Activated CD8-positive, alpha-beta memory T cell treated with anti-CD3 and anti-CD28 coated beads, Interleukin-2, amount 50 U/mL, for 4 hours (primary cell): ENCODE measurements around the gene RELB.
A peak's percentile ranks its signal among the peaks of the same experiment; 100 is the strongest.
"Not testable (repeated sequence)": the region's sequence is repeated elsewhere in the genome, so short reads cannot be mapped to it uniquely, and the experiment has no call there.

Source experiments
- DNase-seq: peaks from one replicate; pipeline ENCODE4 v3.0.0-alpha.2; 2020

Gene RELB

DNA sequence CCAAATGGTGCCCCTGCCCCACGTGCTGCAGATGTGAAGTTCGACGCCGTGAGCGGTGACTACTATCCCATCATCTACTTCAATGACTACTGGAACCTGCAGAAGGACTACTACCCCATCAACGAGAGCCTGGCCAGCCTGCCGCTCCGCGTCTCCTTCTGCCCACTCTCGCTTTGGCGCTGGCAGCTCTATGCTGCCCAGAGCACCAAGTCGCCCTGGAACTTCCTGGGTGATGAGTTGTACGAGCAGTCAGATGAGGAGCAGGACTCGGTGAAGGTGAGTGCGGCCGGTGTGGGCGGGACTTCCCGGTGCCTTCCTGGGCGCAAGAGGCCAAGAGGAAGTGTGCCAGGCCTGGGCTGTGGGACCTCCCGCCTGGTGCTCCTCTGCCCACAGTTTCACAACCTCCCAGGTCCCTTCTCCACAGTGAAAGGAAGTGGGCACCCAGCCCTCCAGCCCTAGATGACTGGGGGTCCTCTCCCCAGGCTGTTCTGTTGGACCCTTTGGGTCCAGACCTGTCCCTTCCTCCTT, 14.1 kb upstream of the RELB start:
- DNase-seq = no peak

DNA sequence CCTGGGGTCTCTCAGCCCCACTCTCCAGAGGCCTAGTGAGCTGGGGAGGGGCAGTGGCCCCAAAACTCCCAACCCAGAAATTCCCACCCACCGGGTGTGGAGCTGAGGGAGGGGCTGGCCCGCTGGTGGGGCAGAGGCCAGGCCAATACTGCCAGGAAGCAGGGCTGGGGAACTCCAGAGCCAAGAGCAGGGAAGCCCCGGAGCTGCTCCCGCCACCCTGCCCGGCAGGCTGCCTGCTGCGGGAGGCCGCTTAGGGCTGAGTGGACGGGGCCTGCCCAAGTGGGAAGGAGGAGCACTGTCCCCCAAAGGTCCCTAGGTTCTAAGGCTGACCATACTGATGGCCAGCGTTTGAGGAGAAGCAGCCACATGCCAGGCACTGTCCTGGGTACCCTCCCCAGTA, 13.0 kb upstream of the RELB start:
- DNase-seq = no peak

GRCh38 chr19:44988896-44989556, 12.2 kb upstream of the RELB start:
- DNase-seq = peak; percentile 70

DNA sequence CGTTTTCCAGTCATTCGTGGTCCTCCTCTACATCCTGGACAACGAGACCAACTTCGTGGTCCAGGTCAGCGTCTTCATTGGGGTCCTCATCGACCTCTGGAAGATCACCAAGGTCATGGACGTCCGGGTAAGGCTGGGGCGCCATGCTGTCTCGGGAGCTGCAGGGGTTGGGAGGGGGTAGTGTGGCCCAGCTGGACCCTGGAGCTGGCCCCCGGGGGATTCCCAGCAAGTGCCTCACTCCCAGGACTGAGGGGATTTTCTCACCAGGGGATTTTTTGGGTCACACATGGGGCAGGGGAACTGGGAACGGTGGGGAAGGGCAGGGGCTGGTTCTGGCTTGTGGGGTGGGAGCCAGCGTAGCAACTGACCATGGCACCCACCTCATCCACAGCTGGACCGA, 10.8 kb upstream of the RELB start:
- no peak for DNase-seq

DNA sequence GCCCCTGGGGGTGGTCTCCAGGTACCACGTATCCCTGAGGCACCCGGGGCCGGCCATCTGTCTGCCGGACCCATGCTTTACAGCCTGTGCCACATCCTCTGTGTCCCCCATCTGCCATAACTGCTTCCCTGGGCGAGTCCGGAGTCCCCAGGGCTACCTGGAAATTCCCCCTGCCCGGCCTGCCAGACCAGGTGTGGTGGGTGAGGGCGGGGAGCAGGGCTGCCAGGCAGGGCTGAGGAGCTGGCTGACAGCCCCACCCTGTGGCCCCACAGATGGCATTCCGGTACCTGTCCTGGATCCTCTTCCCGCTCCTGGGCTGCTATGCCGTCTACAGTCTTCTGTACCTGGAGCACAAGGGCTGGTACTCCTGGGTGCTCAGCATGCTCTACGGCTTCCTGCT, 10.3 kb upstream of the RELB start:
- DNase-seq = no peak

DNA sequence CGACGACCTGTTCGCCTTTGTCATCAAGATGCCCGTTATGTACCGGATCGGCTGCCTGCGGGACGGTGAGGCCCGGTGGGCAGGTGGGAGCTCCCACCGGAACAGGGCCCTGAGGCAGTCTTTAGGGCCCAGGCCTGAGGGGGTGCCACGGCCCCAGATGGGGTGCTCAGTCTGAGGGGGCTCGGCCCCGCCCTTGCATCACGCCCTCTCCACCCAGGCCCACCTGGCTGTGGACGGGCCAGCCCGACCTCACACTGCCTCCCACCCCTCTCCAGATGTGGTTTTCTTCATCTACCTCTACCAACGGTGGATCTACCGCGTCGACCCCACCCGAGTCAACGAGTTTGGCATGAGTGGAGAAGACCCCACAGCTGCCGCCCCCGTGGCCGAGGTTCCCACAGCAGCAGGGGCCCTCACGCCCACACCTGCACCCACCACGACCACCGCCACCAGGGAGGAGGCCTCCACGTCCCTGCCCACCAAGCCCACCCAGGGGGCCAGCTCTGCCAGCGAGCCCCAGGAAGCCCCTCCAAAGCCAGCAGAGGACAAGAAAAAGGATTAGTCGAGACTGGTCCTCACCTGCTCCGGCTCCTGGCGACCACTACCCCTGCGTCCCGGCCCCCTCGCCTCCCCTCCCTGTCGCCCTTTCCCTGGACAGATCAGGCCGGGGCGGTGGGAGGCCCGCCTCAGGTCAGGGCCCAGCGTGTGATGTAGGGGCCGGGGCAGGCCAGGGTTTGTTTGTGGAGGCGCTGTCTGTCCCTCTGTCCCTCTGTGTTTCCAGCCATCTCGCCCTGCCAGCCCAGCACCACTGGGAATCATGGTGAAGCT, 8.7 kb upstream of the RELB start:
- no peak for DNase-seq

GRCh38 chr19:44993526-44993925, 7.7 kb upstream of the RELB start:
- no peak for DNase-seq

DNA sequence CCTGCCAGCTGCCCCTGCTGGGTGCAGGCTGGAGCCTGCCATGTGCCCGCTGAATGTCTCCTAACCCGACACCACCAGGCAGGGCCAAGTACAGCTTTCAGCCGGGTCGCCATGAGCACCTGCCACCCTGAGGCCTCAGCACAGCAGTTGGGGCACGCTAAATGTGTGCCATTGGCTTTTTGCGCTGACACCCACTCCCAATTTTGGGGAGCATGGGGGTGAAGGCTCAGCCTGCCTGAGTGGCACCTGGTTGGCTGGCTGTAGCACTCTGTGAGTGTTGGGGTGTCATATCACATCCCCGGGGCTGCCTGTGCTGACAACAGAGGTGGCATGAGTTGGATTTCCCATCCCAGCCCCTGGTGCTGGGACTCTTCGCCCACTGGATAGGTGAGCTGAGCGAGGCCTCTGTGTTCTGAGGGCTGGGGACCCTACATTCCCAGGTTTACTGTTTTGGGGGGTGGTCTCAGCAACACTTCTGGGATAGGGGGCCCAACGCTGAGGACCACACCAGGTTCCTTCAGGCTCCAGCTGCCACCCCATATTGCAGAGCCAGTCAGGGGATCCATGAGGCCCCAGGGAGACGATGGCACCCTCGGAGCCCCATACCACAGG, 7.2 kb upstream of the RELB start:
- DNase-seq = no peak

- no peak for DNase-seq
Observed at GRCh38 chr19:44998025-44998424, 3.2 kb upstream of the RELB start.

GRCh38 chr19:44999131-44999925, 1.9 kb upstream of the RELB start:
- DNase-seq = not testable (repeated sequence)

- not testable (repeated sequence) for DNase-seq
Observed at GRCh38 chr19:45000665-45001064, 599 bp upstream of the RELB start.

- no peak for DNase-seq
Observed at GRCh38 chr19:45003485-45003884, 2.2 kb downstream of the RELB start.

- no peak for DNase-seq
Observed at GRCh38 chr19:45005787-45006186, 4.5 kb downstream of the RELB start.

GRCh38 chr19:45008552-45008951, 7.3 kb downstream of the RELB start:
- DNase-seq = no peak

- no peak for DNase-seq
Observed at GRCh38 chr19:45009625-45010255, 8.5 kb downstream of the RELB start.

DNA sequence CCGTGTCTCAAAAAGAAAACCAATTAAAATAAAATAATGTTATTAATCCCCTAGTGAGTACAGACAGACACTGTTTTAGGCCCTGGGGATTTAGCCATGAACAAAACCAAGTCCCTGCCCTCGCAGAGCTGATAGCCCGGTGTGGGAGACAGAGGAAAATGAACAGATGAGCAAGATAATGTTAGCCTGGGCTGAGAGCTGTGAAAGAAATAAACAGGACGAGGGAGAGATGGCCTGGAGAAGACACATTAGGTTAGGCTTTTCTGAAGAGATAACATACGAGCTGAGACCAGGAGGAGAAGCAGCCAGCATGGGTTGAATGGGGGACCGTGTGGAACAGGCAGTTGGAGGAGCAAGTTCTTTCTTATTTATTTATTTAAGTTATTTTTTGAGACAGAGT, 9.0 kb downstream of the RELB start:
- DNase-seq = no peak

- DNase-seq = no peak
Observed at GRCh38 chr19:45011959-45012358, 10.7 kb downstream of the RELB start.

- DNase-seq = peak; percentile 67
Observed at GRCh38 chr19:45016388-45017314, 15.4 kb downstream of the RELB start.

- no peak for DNase-seq
Observed at GRCh38 chr19:45019187-45019586, 17.9 kb downstream of the RELB start.

DNA sequence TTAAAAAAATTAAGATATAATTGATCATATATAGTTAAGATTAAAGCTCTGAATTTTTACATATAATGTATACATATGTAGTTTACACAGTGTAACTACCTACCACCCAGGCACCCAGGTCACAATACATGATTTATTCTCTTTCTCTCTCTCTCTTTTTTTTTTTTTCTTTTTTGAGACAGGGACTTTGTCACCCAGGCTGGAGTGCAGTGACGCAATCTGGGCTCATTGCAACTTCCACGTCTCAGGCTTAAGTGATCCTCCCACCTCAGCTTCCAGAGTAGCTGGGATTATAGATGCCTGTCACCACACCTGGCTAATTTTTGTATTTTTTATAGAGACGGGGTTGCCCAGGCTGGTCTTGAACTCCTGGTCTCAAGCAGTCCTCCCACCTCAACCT, 18.8 kb downstream of the RELB start:
- DNase-seq = no peak

DNA sequence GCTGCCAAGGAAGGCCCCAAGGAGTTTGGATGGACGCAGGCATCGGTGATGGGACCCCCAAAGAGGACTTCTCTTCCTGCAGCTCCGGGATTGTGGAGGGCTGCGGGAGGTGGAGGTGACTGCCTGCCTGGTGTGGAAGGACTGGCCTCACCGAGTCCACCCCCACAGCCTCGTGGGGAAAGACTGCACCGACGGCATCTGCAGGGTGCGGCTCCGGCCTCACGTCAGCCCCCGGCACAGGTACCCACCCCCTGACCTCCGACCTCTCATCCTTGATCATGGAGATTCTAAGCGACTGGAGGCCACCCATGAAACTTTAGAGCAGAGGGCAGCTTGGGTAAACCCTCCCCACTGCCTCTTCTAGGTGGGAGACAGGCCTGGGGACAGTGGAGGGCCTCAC, 20.7 kb downstream of the RELB start:
- no peak for DNase-seq
